A549 (cell line): ENCODE results near the gene RNF220.

Experiments
- CTCF ChIP-seq: fragments of >200 bp; sonication (Bioruptor Twin); formaldehyde crosslinking; IDR thresholded peaks from 3 replicates; pipeline ENCODE4 v1.5.1; 2016
- EP300 ChIP-seq, 2 experiments: fragments of >200 bp; sonication (Bioruptor Twin); formaldehyde crosslinking; IDR thresholded peaks; 2 replicates in 1 of 2; 3 replicates in 1 of 2; pipeline ENCODE4 v1.6.1; 2016 to 2017
- HOXA7 ChIP-seq: fragments of 250-450 bp; sonication (Bioruptor Pico); IDR thresholded peaks from 2 replicates; pipeline ENCODE4 v1.5.0; 2020; ENCODE audit warnings: mild to moderate bottlenecking, moderate library complexity
- HOXB13 ChIP-seq: fragments of 250-450 bp; sonication (Bioruptor Pico); IDR thresholded peaks from 2 replicates; pipeline ENCODE4 v1.5.0; 2020; ENCODE audit warnings: low read depth, mild to moderate bottlenecking, moderate library complexity
- JUN ChIP-seq, 2 experiments: fragments of >200 bp; sonication (Bioruptor Twin); formaldehyde crosslinking; IDR thresholded peaks; 2 replicates in 1 of 2; 3 replicates in 1 of 2; pipeline ENCODE4 v1.6.1; 2016 to 2017
- JUNB ChIP-seq: fragments of >200 bp; sonication (Bioruptor Twin); formaldehyde crosslinking; IDR thresholded peaks from 2 replicates; pipeline ENCODE4 v1.6.1; 2016
- KDM5A ChIP-seq: fragments of 200-600 bp; sonication (generic); IDR thresholded peaks from 2 replicates; pipeline ENCODE4 v1.6.1; 2016; ENCODE audit warnings: antibody characterized with exemption, mild to moderate bottlenecking
- POLR2A ChIP-seq: IDR thresholded peaks from 2 replicates; pipeline ENCODE4 v1.6.1; 2012; ENCODE audit warnings: mild to moderate bottlenecking, low read length
- RAD21 ChIP-seq, 2 experiments: fragments of >200 bp in 1 of 2; sonication (Bioruptor Twin) in 1 of 2; formaldehyde crosslinking in 1 of 2; IDR thresholded peaks in 1 of 2; conservative IDR thresholded peaks in 1 of 2; 2 replicates in 1 of 2; 3 replicates in 1 of 2; pipeline ENCODE4 v1.6.1; 2012 to 2018; ENCODE audit warnings: inconsistent platforms in 1 of 2
- RCOR1 ChIP-seq: fragments of 150-350 bp; IDR thresholded peaks from 2 replicates; pipeline ENCODE4 v1.6.1; 2014; ENCODE audit warnings: antibody characterized with exemption, low read length, low read depth
- ZFP36 ChIP-seq: fragments of 450-650 bp; IDR thresholded peaks from 2 replicates; pipeline ENCODE4 v1.6.1; 2014; ENCODE audit warnings: borderline replicate concordance; ENCODE audit not compliant: partially characterized antibody
- TF ChIP-seq, protein P1 (sequence below): IDR thresholded peaks from 2 replicates; pipeline ENCODE4 v1.6.1; 2012
- TF ChIP-seq, protein P2 (sequence below): fragments of 250-450 bp; sonication (Bioruptor Pico); IDR thresholded peaks from 2 replicates; pipeline ENCODE4 v1.5.0; 2021; ENCODE audit warnings: mild to moderate bottlenecking, moderate library complexity, borderline replicate concordance

DNA sequence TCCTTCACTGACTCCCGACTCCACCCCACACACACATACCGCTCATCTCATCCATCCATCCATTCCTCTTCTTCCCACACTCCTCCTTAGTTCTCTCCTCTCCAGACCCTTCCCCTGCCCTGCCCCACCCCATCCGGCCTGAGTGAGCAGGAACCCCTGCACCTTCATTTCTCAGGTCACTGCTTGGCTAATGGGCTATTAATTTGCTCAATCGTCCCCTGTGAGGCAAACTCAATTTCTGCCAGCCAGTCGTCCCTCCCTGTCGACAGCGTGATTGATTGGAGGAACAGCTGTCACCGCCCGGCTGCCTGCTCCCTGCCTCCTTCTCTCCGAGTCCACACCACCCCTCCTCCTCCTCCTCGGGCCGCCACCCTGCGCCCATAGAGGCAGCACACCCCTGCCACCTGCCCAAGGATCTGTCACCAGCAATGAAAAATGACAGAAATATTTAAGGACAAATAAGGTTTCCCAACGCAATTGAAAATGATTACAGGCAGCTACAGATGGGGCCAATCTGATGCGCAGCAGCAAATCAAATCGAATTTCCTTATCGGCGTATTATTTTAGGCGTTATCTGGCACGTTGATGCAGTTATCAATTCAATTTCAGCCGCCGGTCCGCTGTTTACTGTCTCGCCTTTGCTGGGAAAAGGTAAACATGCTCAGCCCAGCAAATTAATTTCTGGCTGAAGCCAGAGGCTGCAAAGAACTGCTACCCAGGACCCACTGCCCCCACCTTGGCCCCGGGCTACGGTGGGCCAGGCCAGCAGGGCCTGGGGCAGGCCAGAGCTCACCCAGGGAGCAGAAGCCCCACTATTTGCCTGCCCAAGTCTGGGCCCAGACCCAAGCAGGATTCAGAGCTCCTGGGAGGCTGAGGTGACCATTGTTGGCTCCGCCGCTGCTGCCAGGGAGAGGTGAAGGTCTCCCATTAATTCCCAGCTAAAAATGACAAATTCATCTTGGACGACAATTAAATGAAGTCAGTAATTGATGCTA, 197.9 kb downstream of the RNF220 start:
- TF ChIP-seq CTCF = no peak
- no peak for TF ChIP-seq HOXA7 (CRISPR knock-in tag)
- TF ChIP-seq RCOR1 = no peak
- TF ChIP-seq JUN (IDR thresholded peaks at IDR 0.05) = no peak
- TF ChIP-seq KDM5A = no peak
- TF ChIP-seq HOXB13 (CRISPR knock-in tag) = no peak
- TF ChIP-seq ZFP36 = no peak
- TF ChIP-seq, protein P1, sequence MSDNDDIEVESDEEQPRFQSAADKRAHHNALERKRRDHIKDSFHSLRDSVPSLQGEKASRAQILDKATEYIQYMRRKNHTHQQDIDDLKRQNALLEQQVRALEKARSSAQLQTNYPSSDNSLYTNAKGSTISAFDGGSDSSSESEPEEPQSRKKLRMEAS = no peak
- TF ChIP-seq JUNB = no peak
- TF ChIP-seq RAD21 (conservative IDR thresholded peaks at IDR 0.05 in 1 of 2, IDR thresholded peaks at IDR 0.05 in 1 of 2) = no peak
- no peak for TF ChIP-seq EP300 (IDR thresholded peaks at IDR 0.05)
- no peak for TF ChIP-seq POLR2A
- TF ChIP-seq, protein P2, sequence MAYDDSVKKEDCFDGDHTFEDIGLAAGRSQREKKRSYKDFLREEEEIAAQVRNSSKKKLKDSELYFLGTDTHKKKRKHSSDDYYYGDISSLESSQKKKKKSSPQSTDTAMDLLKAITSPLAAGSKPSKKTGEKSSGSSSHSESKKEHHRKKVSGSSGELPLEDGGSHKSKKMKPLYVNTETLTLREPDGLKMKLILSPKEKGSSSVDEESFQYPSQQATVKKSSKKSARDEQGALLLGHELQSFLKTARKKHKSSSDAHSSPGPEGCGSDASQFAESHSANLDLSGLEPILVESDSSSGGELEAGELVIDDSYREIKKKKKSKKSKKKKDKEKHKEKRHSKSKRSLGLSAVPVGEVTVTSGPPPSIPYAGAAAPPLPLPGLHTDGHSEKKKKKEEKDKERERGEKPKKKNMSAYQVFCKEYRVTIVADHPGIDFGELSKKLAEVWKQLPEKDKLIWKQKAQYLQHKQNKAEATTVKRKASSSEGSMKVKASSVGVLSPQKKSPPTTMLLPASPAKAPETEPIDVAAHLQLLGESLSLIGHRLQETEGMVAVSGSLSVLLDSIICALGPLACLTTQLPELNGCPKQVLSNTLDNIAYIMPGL = no peak
